GM18526 (cell line): ENCODE measurements around the gene EMB.

Source experiments
- POLR2A ChIP-seq: IDR thresholded peaks from 3 replicates; pipeline ENCODE4 v1.6.1; 2011; ENCODE audit not compliant: insufficient read length; ENCODE audit errors: extremely low read depth

The EMB gene

GRCh38 chr5:50440651-50441492 lies at the start of gene EMB:
EMB (minus strand) TSS chr5:50441288; CDS start chr5:50441151, 137 bp downstream.
- peak; percentile 70 for TF ChIP-seq POLR2A

- TF ChIP-seq POLR2A = no peak
Measured at GRCh38 chr5:50476549-50476948, 35.5 kb upstream of the EMB start.

- TF ChIP-seq POLR2A = no peak
Measured at GRCh38 chr5:50463726-50464125, 22.6 kb upstream of the EMB start.

GRCh38 chr5:50463047-50463446 lies 22.0 kb upstream of the EMB start:
- TF ChIP-seq POLR2A = no peak

GRCh38 chr5:50447941-50448340 lies 6.9 kb upstream of the EMB start:
- no peak for TF ChIP-seq POLR2A

- TF ChIP-seq POLR2A = no peak
Measured at GRCh38 chr5:50447228-50447627, 6.1 kb upstream of the EMB start.

- no peak for TF ChIP-seq POLR2A
Measured at GRCh38 chr5:50445296-50445949, 4.3 kb upstream of the EMB start.

- no peak for TF ChIP-seq POLR2A
Measured at GRCh38 chr5:50441493-50441955, 436 bp upstream of the EMB start.

GRCh38 chr5:50439221-50439620 lies 1.9 kb downstream of the EMB start:
- no peak for TF ChIP-seq POLR2A

GRCh38 chr5:50435168-50435567 lies 5.9 kb downstream of the EMB start:
- no peak for TF ChIP-seq POLR2A

GRCh38 chr5:50420343-50420935 lies 20.6 kb downstream of the EMB start:
- TF ChIP-seq POLR2A = no peak

GRCh38 chr5:50415912-50416311 lies 25.2 kb downstream of the EMB start:
- TF ChIP-seq POLR2A = no peak

GRCh38 chr5:50406877-50407276 lies 34.2 kb downstream of the EMB start:
- no peak for TF ChIP-seq POLR2A

- no peak for TF ChIP-seq POLR2A
Measured at GRCh38 chr5:50401336-50401735, 39.8 kb downstream of the EMB start.

- no peak for TF ChIP-seq POLR2A
Measured at GRCh38 chr5:50365426-50366251, 75.4 kb downstream of the EMB start.
